Islet of Langerhans (tissue), 1 donor: ENCODE measurements around the gene NLRC3.

Experiments
- FAIRE-seq: peaks from one replicate; lab custom pipeline; 2011; peaks lifted over from hg19 to GRCh38; lab: Jason Lieb, UNC

NLRC3 gene

GRCh38 chr16:3598236-3598635 lies 21.0 kb upstream of the NLRC3 start:
- FAIRE-seq = no peak

GRCh38 chr16:3597676-3598075 lies 20.5 kb upstream of the NLRC3 start:
- FAIRE-seq = no peak

GRCh38 chr16:3597226-3597625 lies 20.0 kb upstream of the NLRC3 start:
- FAIRE-seq = no peak

- FAIRE-seq = no peak
Measured at GRCh38 chr16:3596101-3596861, 19.1 kb upstream of the NLRC3 start.

GRCh38 chr16:3595521-3596021 lies 18.4 kb upstream of the NLRC3 start:
- no peak for FAIRE-seq

- FAIRE-seq = no peak
Measured at GRCh38 chr16:3595110-3595486, 17.9 kb upstream of the NLRC3 start.

GRCh38 chr16:3594316-3595109 lies 17.3 kb upstream of the NLRC3 start:
- FAIRE-seq = no peak

GRCh38 chr16:3592559-3592958 lies 15.4 kb upstream of the NLRC3 start:
- FAIRE-seq = no peak

GRCh38 chr16:3591991-3592390 lies 14.8 kb upstream of the NLRC3 start:
- FAIRE-seq = no peak

- FAIRE-seq = no peak
Measured at GRCh38 chr16:3591436-3591803, 14.2 kb upstream of the NLRC3 start.

GRCh38 chr16:3590736-3591435 lies 13.7 kb upstream of the NLRC3 start:
- FAIRE-seq = no peak

- FAIRE-seq = no peak
Measured at GRCh38 chr16:3589991-3590701, 12.9 kb upstream of the NLRC3 start.

- no peak for FAIRE-seq
Measured at GRCh38 chr16:3589441-3589921, 12.3 kb upstream of the NLRC3 start.

GRCh38 chr16:3589001-3589400 lies 11.8 kb upstream of the NLRC3 start:
- FAIRE-seq = no peak

GRCh38 chr16:3587547-3588110 lies 10.4 kb upstream of the NLRC3 start:
- no peak for FAIRE-seq

GRCh38 chr16:3584412-3584811 lies 7.2 kb upstream of the NLRC3 start:
- FAIRE-seq = no peak

- no peak for FAIRE-seq
Measured at GRCh38 chr16:3583303-3584038, 6.3 kb upstream of the NLRC3 start.

GRCh38 chr16:3582276-3583165 lies 5.3 kb upstream of the NLRC3 start:
- FAIRE-seq = no peak

GRCh38 chr16:3581392-3581791 lies 4.2 kb upstream of the NLRC3 start:
- FAIRE-seq = no peak

GRCh38 chr16:3580686-3581085 lies 3.5 kb upstream of the NLRC3 start:
- no peak for FAIRE-seq
